ENCODE data around the gene SRRM4. TPM values are rescaled to one million over a fixed set of nuclear protein-coding genes. Genes with fewer than 3 reads are reported as not detected.

Gene SRRM4
- total RNA-seq, 1 experiment from 2014 or later, result 1.4 TPM

GRCh38 chr12:119005085-119005484 lies 23.7 kb downstream of the SRRM4 start:
- no peak overlapping the region for H3K27ac ChIP-seq (ENCODE audit: insufficient read length, low read depth, low read length)
- no peak overlapping the region for H2BK120ac ChIP-seq (ENCODE audit: low read depth, low read length, poor library complexity, severe bottlenecking)
- Mint-ChIP-seq H3K36me3 (ENCODE audit: insufficient read depth in 1 of 3, low read depth in 3 of 3) (no peaks in the 10 kb centered on the region), H3K27ac (peak overlapping the region in 1 of 3 experiments; percentile 60; a peak in 1 of 7 replicates), H3K27me3 (ENCODE audit: low read depth) (peaks cover 2% of the 10 kb centered on the region), H3K9me3 (no peaks in the 10 kb centered on the region; a peak in 1 of 5 replicates), H3K4me1 (peaks cover 22 to 68% of the 10 kb centered on the region in 2 experiments), H3K4me3 (peak overlapping the region in 1 of 2 experiments; percentile 60; a peak in 2 of 5 replicates)
- H3K4me2 ChIP-seq (ENCODE audit: insufficient read depth, insufficient read length, low read length), result no peak overlapping the region
- no peak overlapping the region for H4K5ac ChIP-seq (ENCODE audit: insufficient read length, low read depth, low read length)
- TF ChIP-seq CTCF (conservative IDR thresholded peaks at IDR 0.05), result no peak
- H2BK12ac ChIP-seq (ENCODE audit: insufficient read length, low read depth, low read length), result no peak overlapping the region
- H3K18ac ChIP-seq (ENCODE audit: insufficient read length, low read depth, low read length), result no peak overlapping the region
- H3K79me2 ChIP-seq (ENCODE audit: insufficient read depth, low read length), result no peaks in the 10 kb centered on the region
- H2AFZ ChIP-seq (ENCODE audit: low read length), result no peak overlapping the region
- no peak overlapping the region for H2BK5ac ChIP-seq (ENCODE audit: insufficient read length, low read length)
- H3K9me3 ChIP-seq (ENCODE audit: control insufficient read depth, low read depth, low read length), result no peaks in the 10 kb centered on the region
- H3K79me1 ChIP-seq (ENCODE audit: insufficient read depth, low read depth, low read length, poor library complexity, severe bottlenecking), result no peaks in the 10 kb centered on the region
- H3K56ac ChIP-seq (ENCODE audit: insufficient read length, low read depth, low read length), result no peak overlapping the region
- H3K23me2 ChIP-seq (ENCODE audit: insufficient read length, low read depth, low read length, poor library complexity, severe bottlenecking), result no peaks in the 10 kb centered on the region
- H3K14ac ChIP-seq (ENCODE audit: insufficient read depth, low read length), result no peak overlapping the region
- no peak overlapping the region for H3K4ac ChIP-seq (ENCODE audit: low read depth, low read length)
- no peak overlapping the region for H3K9ac ChIP-seq (ENCODE audit: extremely low read depth, insufficient read length, low read length)
- peaks cover 3% of the 10 kb centered on the region; the same call in 1 of the 2 replicates for H3K4me1 ChIP-seq (ENCODE audit: insufficient read depth, low read length)
- H3T11ph ChIP-seq (ENCODE audit: low read length), result no peak overlapping the region
- no peak overlapping the region for H2AK5ac ChIP-seq (ENCODE audit: insufficient read length, low read length)
- no peak overlapping the region for H2BK15ac ChIP-seq (ENCODE audit: low read depth, low read length)
- no peak overlapping the region for H4K91ac ChIP-seq (ENCODE audit: insufficient read length, low read depth, low read length)
- DNase-seq, result no peak
- WGBS (ENCODE audit: extremely low coverage, insufficient read length, low lambda C conversion rate), result no CpG with 5 or more reads among the region's 5 CpGs
- H2BK20ac ChIP-seq (ENCODE audit: low read depth, low read length, poor library complexity, severe bottlenecking), result no peak overlapping the region
- H4K20me1 ChIP-seq (ENCODE audit: control insufficient read depth, insufficient read depth, insufficient read length), result no peaks in the 10 kb centered on the region
- H4K8ac ChIP-seq (replicated peaks; ENCODE audit: insufficient read length, low read depth, low read length), result no peak overlapping the region
- H3K23ac ChIP-seq (ENCODE audit: insufficient read length, low read depth, low read length), result no peak overlapping the region
- H3K27me3 ChIP-seq (ENCODE audit: insufficient read depth, low read length), result no peaks in the 10 kb centered on the region

Measured in H9 (cell line).